AG04449 (cell line): ENCODE data around the gene ZBTB46.
"Not testable (repeated sequence)": the region's sequence is repeated elsewhere in the genome, so short reads cannot be mapped to it uniquely, and the experiment has no call there.

Experiments
- CTCF ChIA-PET: fragments of 350-600 bp; formaldehyde crosslinking; extraction: SDS; loops from one replicate; lab custom pipeline; 2021; ENCODE audit warnings: antibody characterized with exemption; lab: Yijun Ruan, JAX
- POLR2A ChIA-PET: fragments of 400-600, 350-600 bp; formaldehyde crosslinking; extraction: SDS; loops from one replicate; lab custom pipeline; 2020; ENCODE audit warnings: antibody characterized with exemption, inconsistent platforms; lab: Yijun Ruan, JAX
- DNase-seq: peaks from one replicate; pipeline ENCODE4 v3.0.0-alpha.2; 2010; ENCODE audit warnings: low read depth, low spot score
- H3K4me3 ChIP-seq: 2 replicates; pipeline ENCODE4 v1.5.1; 2011; ENCODE audit warnings: low read depth, mild to moderate bottlenecking, control low read depth, low read length
- CTCF ChIP-seq: IDR thresholded peaks from one replicate; pipeline ENCODE4 v1.5.1; 2011; ENCODE audit warnings: mild to moderate bottlenecking, moderate library complexity, low read length, control low read depth, inconsistent platforms; ENCODE audit not compliant: insufficient read depth; ENCODE audit errors: missing control alignments

The ZBTB46 gene

GRCh38 chr20:63830841-63831588 lies at the start of gene ZBTB46:
Gene ZBTB46, minus strand, starts transcription at chr20:63831264. Its CDS starts 40,507 bp downstream, at chr20:63790757.
- H3K4me3 ChIP-seq = peak within 1 kb of the TSS; percentile 48
- CTCF ChIA-PET = interaction anchor here (0.6 kb wide), 1 partner anchor 230 kb away, joined by 3 read pairs; no protein-coding TSS in a partner anchor
- POLR2A ChIA-PET = no interaction called here
- no peak for TF ChIP-seq CTCF
- DNase-seq = no peak

- no peak overlapping the region for H3K4me3 ChIP-seq
- CTCF ChIA-PET = interaction anchor here (1.4 to 2.3 kb wide), 2 partner anchors 14 to 94 kb away, joined by 4 to 9 read pairs; partner anchors contain the start of gene TPD52L2
- no peak for DNase-seq
- no peak for TF ChIP-seq CTCF
- POLR2A ChIA-PET = interaction anchor here (1.0 kb wide), 1 partner anchor 13 kb away, joined by 3 read pairs; no protein-coding TSS in a partner anchor
These were observed 48.0 kb upstream of the ZBTB46 start for GRCh38 chr20:63878899-63879663.

GRCh38 chr20:63877755-63878470 lies 46.8 kb upstream of the ZBTB46 start:
- DNase-seq = no peak
- ChIA-PET CTCF (interaction anchor here (1.3 to 2.3 kb wide), 3 partner anchors 13 to 103 kb away, joined by 4 to 9 read pairs (median 4); partner anchors contain the start of genes PRPF6 and TPD52L2), POLR2A (interaction anchor here (1.0 to 1.1 kb wide), 2 partner anchors 12 to 14 kb away, joined by 3 to 4 read pairs; no protein-coding TSS in a partner anchor)
- no peak overlapping the region for H3K4me3 ChIP-seq
- no peak for TF ChIP-seq CTCF

GRCh38 chr20:63876489-63877036 lies 45.5 kb upstream of the ZBTB46 start:
- DNase-seq = no peak
- ChIA-PET POLR2A (interaction anchor here (0.5 to 1.5 kb wide), 2 partner anchors 11 to 79 kb away, joined by 3 to 6 read pairs; partner anchors contain the start of genes TPD52L2 and UCKL1), CTCF (interaction anchor here (1.3 kb wide), 2 partner anchors 101 to 104 kb away, joined by 3 to 4 read pairs; partner anchors contain the start of gene PRPF6)
- no peak for TF ChIP-seq CTCF
- H3K4me3 ChIP-seq = no peak overlapping the region

- H3K4me3 ChIP-seq, DNase-seq, POLR2A ChIA-PET: not testable (repeated sequence)
- CTCF ChIA-PET = interaction anchor here (0.6 to 1.4 kb wide), 3 partner anchors 9 to 20 kb away, joined by 3 to 4 read pairs (median 3); partner anchors contain the start of gene TPD52L2
These were observed 43.2 kb upstream of the ZBTB46 start for GRCh38 chr20:63874241-63874640.

GRCh38 chr20:63873477-63873971 lies 42.5 kb upstream of the ZBTB46 start:
- ChIA-PET CTCF (interaction anchor here (0.6 to 1.4 kb wide), 5 partner anchors 9 to 98 kb away, joined by 3 to 5 read pairs (median 4); partner anchors contain the start of gene TPD52L2), POLR2A (interaction anchor here (1.4 kb wide), 1 partner anchor 8 kb away, joined by 5 read pairs; the partner anchor contains the start of gene TPD52L2)
- DNase-seq = no peak
- H3K4me3 ChIP-seq = no peak overlapping the region
- TF ChIP-seq CTCF = no peak
